ENCODE measurements around the gene NAB1. TPM values are rescaled to one million over a fixed set of nuclear protein-coding genes. Genes with fewer than 3 reads are reported as not detected.

Gene NAB1
- total RNA-seq, 1 donor from 2014 or later, result 44.9 TPM

- no peak for DNase-seq (ENCODE audit: low spot score)
- Mint-ChIP-seq H3K36me3 (ENCODE audit: low read depth, unreplicated experiment) (peaks cover under 1% of the 10 kb centered on the region), H3K4me1 (ENCODE audit: unreplicated experiment) (peaks cover 5% of the 10 kb centered on the region), H3K4me3 (ENCODE audit: unreplicated experiment) (no peak overlapping the region), H3K27me3 (ENCODE audit: unreplicated experiment) (peaks cover under 1% of the 10 kb centered on the region), H3K27ac (ENCODE audit: unreplicated experiment) (no peak overlapping the region), H3K9me3 (ENCODE audit: unreplicated experiment) (no peaks in the 10 kb centered on the region)
- TF ChIP-seq, protein P1, sequence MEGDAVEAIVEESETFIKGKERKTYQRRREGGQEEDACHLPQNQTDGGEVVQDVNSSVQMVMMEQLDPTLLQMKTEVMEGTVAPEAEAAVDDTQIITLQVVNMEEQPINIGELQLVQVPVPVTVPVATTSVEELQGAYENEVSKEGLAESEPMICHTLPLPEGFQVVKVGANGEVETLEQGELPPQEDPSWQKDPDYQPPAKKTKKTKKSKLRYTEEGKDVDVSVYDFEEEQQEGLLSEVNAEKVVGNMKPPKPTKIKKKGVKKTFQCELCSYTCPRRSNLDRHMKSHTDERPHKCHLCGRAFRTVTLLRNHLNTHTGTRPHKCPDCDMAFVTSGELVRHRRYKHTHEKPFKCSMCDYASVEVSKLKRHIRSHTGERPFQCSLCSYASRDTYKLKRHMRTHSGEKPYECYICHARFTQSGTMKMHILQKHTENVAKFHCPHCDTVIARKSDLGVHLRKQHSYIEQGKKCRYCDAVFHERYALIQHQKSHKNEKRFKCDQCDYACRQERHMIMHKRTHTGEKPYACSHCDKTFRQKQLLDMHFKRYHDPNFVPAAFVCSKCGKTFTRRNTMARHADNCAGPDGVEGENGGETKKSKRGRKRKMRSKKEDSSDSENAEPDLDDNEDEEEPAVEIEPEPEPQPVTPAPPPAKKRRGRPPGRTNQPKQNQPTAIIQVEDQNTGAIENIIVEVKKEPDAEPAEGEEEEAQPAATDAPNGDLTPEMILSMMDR (IDR thresholded peaks at IDR 0.05; ENCODE audit: unreplicated experiment), result no peak
These were observed 6.2 kb downstream of the NAB1 start for GRCh38 chr2:190655113-190655512.

GRCh38 chr2:190655570-190655969, 6.7 kb downstream of the NAB1 start:
- H3K4me1 Mint-ChIP-seq (ENCODE audit: unreplicated experiment), result peaks cover 2% of the 10 kb centered on the region
- no peaks in the 10 kb centered on the region for H3K9me3 Mint-ChIP-seq (ENCODE audit: unreplicated experiment)
- no peak overlapping the region for H3K27ac Mint-ChIP-seq (ENCODE audit: unreplicated experiment)
- DNase-seq (ENCODE audit: low spot score), result no peak
- H3K4me3 Mint-ChIP-seq (ENCODE audit: unreplicated experiment), result no peak overlapping the region
- H3K27me3 Mint-ChIP-seq (ENCODE audit: unreplicated experiment), result no peaks in the 10 kb centered on the region
- TF ChIP-seq, protein P1 (IDR thresholded peaks at IDR 0.05; ENCODE audit: unreplicated experiment), result no peak
- H3K36me3 Mint-ChIP-seq (ENCODE audit: low read depth, unreplicated experiment), result no peaks in the 10 kb centered on the region

- H3K4me1 Mint-ChIP-seq (ENCODE audit: unreplicated experiment), result peaks cover 2% of the 10 kb centered on the region
- H3K27ac Mint-ChIP-seq (ENCODE audit: unreplicated experiment), result no peak overlapping the region
- TF ChIP-seq, protein P1 (IDR thresholded peaks at IDR 0.05; ENCODE audit: unreplicated experiment), result no peak
- no peaks in the 10 kb centered on the region for H3K36me3 Mint-ChIP-seq (ENCODE audit: low read depth, unreplicated experiment)
- H3K9me3 Mint-ChIP-seq (ENCODE audit: unreplicated experiment), result no peaks in the 10 kb centered on the region
- DNase-seq (ENCODE audit: low spot score), result no peak
- H3K27me3 Mint-ChIP-seq (ENCODE audit: unreplicated experiment), result no peaks in the 10 kb centered on the region
- H3K4me3 Mint-ChIP-seq (ENCODE audit: unreplicated experiment), result no peak overlapping the region
These were observed 7.4 kb downstream of the NAB1 start for GRCh38 chr2:190656301-190656700.

DNA sequence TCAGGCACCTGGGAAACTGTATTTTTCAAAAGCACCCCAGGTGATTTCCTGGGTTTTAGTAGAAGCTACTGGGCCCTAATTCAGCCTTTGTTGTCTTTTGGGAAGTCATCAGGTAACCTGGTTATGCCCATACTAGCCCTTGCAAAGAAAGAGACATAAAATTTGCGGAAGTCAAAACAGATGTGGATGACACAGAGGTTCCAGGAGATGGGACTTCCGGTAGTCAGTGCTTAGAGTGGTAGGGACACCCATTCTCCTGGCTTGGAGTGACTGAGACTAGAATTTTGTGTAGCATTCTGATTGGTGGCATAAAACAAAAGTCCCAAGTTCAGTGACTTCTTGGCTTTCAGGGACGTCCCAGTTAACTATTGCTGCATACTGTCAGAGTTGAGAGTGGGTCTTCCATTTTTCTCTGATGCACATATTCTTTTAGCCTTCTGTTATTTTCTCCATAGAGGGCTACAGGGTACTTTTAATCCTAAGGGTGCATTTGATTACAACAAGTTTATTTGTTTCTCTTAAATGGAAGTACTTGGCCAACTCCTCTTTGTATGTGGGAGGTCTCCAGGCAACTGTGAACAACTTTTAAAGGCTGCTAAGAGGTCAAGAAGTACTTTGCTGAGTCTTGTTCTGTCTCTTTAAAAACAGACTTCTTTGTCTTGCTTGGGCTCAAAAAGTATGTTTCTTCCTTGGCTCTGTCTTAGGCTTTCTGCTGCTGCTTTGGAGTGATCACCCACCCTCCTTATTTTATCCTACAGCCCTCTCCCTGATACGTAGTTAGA, 8.8 kb downstream of the NAB1 start:
- no peaks in the 10 kb centered on the region for H3K36me3 Mint-ChIP-seq (ENCODE audit: low read depth, unreplicated experiment)
- H3K4me1 Mint-ChIP-seq (ENCODE audit: unreplicated experiment), result peaks cover 2% of the 10 kb centered on the region
- no peak for DNase-seq (ENCODE audit: low spot score)
- H3K27ac Mint-ChIP-seq (ENCODE audit: unreplicated experiment), result no peak overlapping the region
- TF ChIP-seq, protein P1 (IDR thresholded peaks at IDR 0.05; ENCODE audit: unreplicated experiment), result no peak
- H3K9me3 Mint-ChIP-seq (ENCODE audit: unreplicated experiment), result no peaks in the 10 kb centered on the region
- no peaks in the 10 kb centered on the region for H3K27me3 Mint-ChIP-seq (ENCODE audit: unreplicated experiment)
- no peak overlapping the region for H3K4me3 Mint-ChIP-seq (ENCODE audit: unreplicated experiment)

DNA sequence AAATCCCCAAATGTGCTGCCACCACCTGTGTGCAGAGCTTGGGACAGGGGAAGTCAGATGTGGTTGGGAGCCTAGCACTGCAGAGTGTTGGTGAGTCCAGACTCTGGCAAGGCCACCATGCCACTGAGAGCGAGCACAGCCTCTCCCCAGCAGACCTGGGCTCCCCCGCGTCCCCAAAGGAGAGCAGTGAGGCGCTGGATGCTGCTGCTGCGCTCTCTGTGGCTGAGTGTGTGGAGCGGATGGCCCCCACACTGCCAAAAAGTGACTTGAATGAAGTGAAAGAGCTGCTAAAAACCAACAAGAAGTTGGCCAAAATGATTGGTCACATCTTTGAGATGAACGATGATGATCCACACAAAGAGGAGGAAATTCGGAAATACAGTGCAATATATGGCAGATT, 10.7 kb downstream of the NAB1 start:
- H3K27ac Mint-ChIP-seq (ENCODE audit: unreplicated experiment), result no peak overlapping the region
- TF ChIP-seq, protein P1 (IDR thresholded peaks at IDR 0.05; ENCODE audit: unreplicated experiment), result no peak
- DNase-seq (ENCODE audit: low spot score), result no peak
- H3K4me3 Mint-ChIP-seq (ENCODE audit: unreplicated experiment), result no peak overlapping the region
- no peaks in the 10 kb centered on the region for H3K36me3 Mint-ChIP-seq (ENCODE audit: low read depth, unreplicated experiment)
- no peaks in the 10 kb centered on the region for H3K9me3 Mint-ChIP-seq (ENCODE audit: unreplicated experiment)
- H3K4me1 Mint-ChIP-seq (ENCODE audit: unreplicated experiment), result peaks cover 2% of the 10 kb centered on the region
- H3K27me3 Mint-ChIP-seq (ENCODE audit: unreplicated experiment), result no peaks in the 10 kb centered on the region

Measured in endothelial cell (in vitro differentiated cells).